ENCODE data around the gene AGO1.

Gene AGO1

GRCh38 chr1:35844826-35845225, 38.2 kb upstream of the AGO1 start:
- no peak overlapping the region for H3K4me2 ChIP-seq (ENCODE audit: low read length)
- TF ChIP-seq EZH2phosphoT487 (IDR thresholded peaks at IDR 0.05; ENCODE audit: borderline replicate concordance, low read length) (no peak), CTCF (IDR thresholded peaks at IDR 0.05; ENCODE audit: low read depth, low read length, poor library complexity, severe bottlenecking) (no peak)

GRCh38 chr1:35845766-35846165, 37.2 kb upstream of the AGO1 start:
- Histone ChIP-seq H3K79me2 (ENCODE audit: control insufficient read depth, low read length) (no peaks in the 10 kb centered on the region), H3K4me1 (ENCODE audit: control insufficient read depth, low read length) (no peaks in the 10 kb centered on the region), H3K9me2 (replicated peaks; ENCODE audit: control insufficient read depth, low read length) (no peaks in the 10 kb centered on the region), H3K4me3 (ENCODE audit: low read length) (no peak overlapping the region), H3K9me3 (ENCODE audit: control insufficient read depth, insufficient read depth, low read length) (no peaks in the 10 kb centered on the region), H3K36me3 (ENCODE audit: control insufficient read depth, low read length) (peaks cover 18% of the 10 kb centered on the region), H3K27ac (ENCODE audit: low read depth, low read length) (no peak overlapping the region), H3K27me3 (ENCODE audit: control insufficient read depth, low read length) (no peaks in the 10 kb centered on the region), H4K20me1 (ENCODE audit: control insufficient read depth, insufficient read depth, low read depth, low read length) (no peaks in the 10 kb centered on the region), H3K4me2 (ENCODE audit: low read length) (no peak overlapping the region), H3F3A (ENCODE audit: control insufficient read depth, insufficient read depth) (no peaks in the 10 kb centered on the region)
- TF ChIP-seq EZH2phosphoT487 (IDR thresholded peaks at IDR 0.05; ENCODE audit: borderline replicate concordance, low read length) (no peak), CTCF (IDR thresholded peaks at IDR 0.05; ENCODE audit: low read depth, low read length, poor library complexity, severe bottlenecking) (no peak)

More at GRCh38 chr1:35844826-35845225, 38.2 kb upstream of the AGO1 start:
- H3K9me3 ChIP-seq (ENCODE audit: control insufficient read depth, insufficient read depth, low read length) = no peaks in the 10 kb centered on the region
- H3K4me1 ChIP-seq (ENCODE audit: control insufficient read depth, low read length) = no peaks in the 10 kb centered on the region
- peaks cover 12% of the 10 kb centered on the region for H3K36me3 ChIP-seq (ENCODE audit: control insufficient read depth, low read length)
- H3K79me2 ChIP-seq (ENCODE audit: control insufficient read depth, low read length) = no peaks in the 10 kb centered on the region
- H4K20me1 ChIP-seq (ENCODE audit: control insufficient read depth, insufficient read depth, low read depth, low read length) = no peaks in the 10 kb centered on the region
- no peak overlapping the region for H3K27ac ChIP-seq (ENCODE audit: low read depth, low read length)
- H3K9me2 ChIP-seq (replicated peaks; ENCODE audit: control insufficient read depth, low read length) = no peaks in the 10 kb centered on the region
- no peaks in the 10 kb centered on the region for H3F3A ChIP-seq (ENCODE audit: control insufficient read depth, insufficient read depth)
- no peak overlapping the region for H3K4me3 ChIP-seq (ENCODE audit: low read length)
- H3K27me3 ChIP-seq (ENCODE audit: control insufficient read depth, low read length) = no peaks in the 10 kb centered on the region

- TF ChIP-seq EZH2phosphoT487 (IDR thresholded peaks at IDR 0.05; ENCODE audit: borderline replicate concordance, low read length) = no peak
- TF ChIP-seq CTCF (IDR thresholded peaks at IDR 0.05; ENCODE audit: low read depth, low read length, poor library complexity, severe bottlenecking) = no peak
- Histone ChIP-seq H3K4me1 (ENCODE audit: control insufficient read depth, low read length) (no peaks in the 10 kb centered on the region), H3K4me2 (ENCODE audit: low read length) (no peak overlapping the region), H3K9me2 (replicated peaks; ENCODE audit: control insufficient read depth, low read length) (no peaks in the 10 kb centered on the region), H3K4me3 (ENCODE audit: low read length) (no peak overlapping the region), H3K9me3 (ENCODE audit: control insufficient read depth, insufficient read depth, low read length) (no peaks in the 10 kb centered on the region), H3K36me3 (ENCODE audit: control insufficient read depth, low read length) (peaks cover 12% of the 10 kb centered on the region), H3K79me2 (ENCODE audit: control insufficient read depth, low read length) (no peaks in the 10 kb centered on the region), H4K20me1 (ENCODE audit: control insufficient read depth, insufficient read depth, low read depth, low read length) (no peaks in the 10 kb centered on the region), H3K27me3 (ENCODE audit: control insufficient read depth, low read length) (no peaks in the 10 kb centered on the region), H3K27ac (ENCODE audit: low read depth, low read length) (no peak overlapping the region), H3F3A (ENCODE audit: control insufficient read depth, insufficient read depth) (no peaks in the 10 kb centered on the region)
Observed at GRCh38 chr1:35847935-35848565, 35.0 kb upstream of the AGO1 start.
